DLD1 (cell line): Measurements from ENCODE around the gene SLC6A12.

Source experiments
- in situ Hi-C: cut with HindIII; loops from 2 replicates; pipeline ENCODE4 v1.10.0; 2017; ENCODE audit warnings: low sequenced_read_pairs

SLC6A12 gene

GRCh38 chr12:145369-145960 is 68.5 kb downstream of the SLC6A12 start:
- in situ Hi-C loops: no loop called here

DNA sequence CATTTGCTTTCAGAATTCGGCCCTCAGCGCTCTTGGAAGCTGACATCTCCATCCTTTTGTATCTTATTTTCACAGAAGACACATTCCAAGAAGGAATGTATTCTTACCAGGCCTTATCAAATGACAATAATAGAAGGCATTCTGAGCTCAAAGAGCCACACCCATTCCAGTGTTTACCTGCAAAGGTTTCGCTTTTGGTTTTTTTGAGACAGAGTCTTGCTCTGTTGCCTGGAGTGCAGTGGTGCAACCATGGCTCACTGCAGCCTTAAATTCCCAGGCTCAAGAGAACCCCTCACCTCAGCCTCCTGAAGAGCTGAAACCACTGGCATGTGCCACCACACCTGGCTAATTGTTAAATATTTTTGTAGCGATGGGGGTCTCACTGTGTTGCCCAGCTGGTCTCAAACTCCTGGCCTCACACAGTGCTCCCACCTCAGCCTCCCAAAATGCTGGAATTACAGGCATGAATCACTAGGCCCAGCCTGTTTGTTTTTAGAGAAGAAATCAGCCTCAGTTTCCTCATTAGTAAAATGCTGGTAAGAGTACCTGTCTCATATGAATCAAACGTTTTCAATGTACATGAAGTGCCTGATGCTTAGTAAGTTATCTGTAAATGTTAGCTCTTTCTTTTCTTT is 69.2 kb downstream of the SLC6A12 start:
- in situ Hi-C loops: no loop called here

DNA sequence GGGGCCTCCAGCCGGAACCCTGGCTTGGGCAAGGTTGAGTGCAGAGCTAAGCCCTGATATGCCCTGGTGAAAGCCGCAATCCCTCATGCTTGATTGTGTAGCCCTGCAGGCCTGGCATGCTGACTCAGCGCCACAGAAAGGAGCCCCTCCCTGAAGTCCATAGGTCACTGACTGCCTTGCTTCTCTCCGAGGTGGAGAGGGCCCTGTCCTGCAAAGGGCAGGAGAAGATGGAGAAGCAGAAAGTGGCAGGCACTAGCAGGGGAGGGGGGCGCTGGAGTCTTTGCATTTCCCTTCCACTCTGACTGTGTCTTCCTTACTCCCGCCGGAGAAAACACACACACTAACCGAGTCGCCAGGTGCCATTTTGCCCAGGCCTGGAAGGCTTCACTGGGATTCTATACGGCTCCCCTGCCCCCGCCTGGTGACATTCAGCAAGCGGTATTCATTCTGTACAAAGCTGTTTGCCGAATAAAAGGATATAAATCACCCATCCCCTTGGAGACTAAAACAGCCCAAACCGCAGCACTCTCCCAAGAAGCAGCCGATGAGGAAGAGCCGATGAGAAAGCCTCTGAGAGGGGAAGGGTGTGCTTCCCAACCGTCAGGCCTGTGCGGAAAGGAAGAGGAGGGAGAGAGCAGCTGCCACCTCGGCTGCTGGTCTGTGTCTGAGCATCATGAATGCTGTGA is 69.8 kb downstream of the SLC6A12 start:
- in situ Hi-C loops: no loop called here

DNA sequence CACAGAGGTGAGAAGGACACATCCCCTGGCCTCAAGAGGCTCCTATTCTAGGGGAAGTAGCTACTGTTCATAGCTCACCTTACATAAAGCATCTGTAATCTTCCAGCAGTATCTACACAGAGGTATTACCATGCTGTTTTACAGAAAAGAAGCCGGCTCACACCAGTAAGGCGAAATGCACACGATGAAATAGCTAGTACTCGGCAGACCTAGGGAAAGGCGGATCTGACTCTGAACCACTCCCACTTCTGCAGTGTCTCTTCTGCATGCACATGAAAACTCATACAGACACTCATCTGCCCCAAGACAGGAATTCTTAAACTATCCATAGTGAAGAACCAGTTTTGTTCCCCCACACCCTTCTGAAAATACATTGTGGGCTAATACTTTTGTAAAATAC is 73.8 kb downstream of the SLC6A12 start:
- in situ Hi-C loops: no loop called here
